Measurements from ENCODE around the gene UBE2J2. TPM values are rescaled to one million over a fixed set of nuclear protein-coding genes. Genes with fewer than 3 reads are reported as not detected.
A peak's percentile ranks its signal among the peaks of the same experiment; 100 is the strongest.

Gene UBE2J2
- total RNA-seq, 1 donor from 2014 or later: 48.6 TPM

- no peak for DNase-seq (ENCODE audit: low read depth)
These were observed 22.7 kb upstream of the UBE2J2 start for GRCh38 chr1:1296070-1297061.

GRCh38 chr1:1295154-1295923 is 21.7 kb upstream of the UBE2J2 start:
- DNase-seq (ENCODE audit: low read depth): no peak

GRCh38 chr1:1294250-1294890 is 20.7 kb upstream of the UBE2J2 start:
- no peak for DNase-seq (ENCODE audit: low read depth)

- DNase-seq (ENCODE audit: low read depth): no peak
These were observed 19.9 kb upstream of the UBE2J2 start for GRCh38 chr1:1293263-1294249.

GRCh38 chr1:1292851-1293250 is 19.2 kb upstream of the UBE2J2 start:
- DNase-seq (ENCODE audit: low read depth): no peak

DNA sequence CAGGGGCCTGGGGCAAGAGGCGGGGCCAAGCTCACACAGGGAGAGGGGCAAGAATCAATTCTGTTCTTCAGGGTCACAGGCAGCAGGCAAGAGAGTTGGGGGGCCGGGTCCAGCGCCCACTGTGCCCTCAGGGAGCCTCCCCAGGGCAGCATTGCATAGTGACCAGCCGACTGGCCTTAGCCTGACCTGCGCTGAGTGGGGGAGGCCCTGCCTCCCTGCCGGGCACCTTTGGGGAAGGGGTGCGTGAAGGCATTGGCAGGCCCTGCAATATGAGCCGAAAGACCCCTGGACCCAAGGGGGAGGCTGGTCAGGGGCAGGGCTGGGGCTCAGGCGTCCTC is 18.8 kb upstream of the UBE2J2 start:
- DNase-seq (ENCODE audit: low read depth): no peak

DNA sequence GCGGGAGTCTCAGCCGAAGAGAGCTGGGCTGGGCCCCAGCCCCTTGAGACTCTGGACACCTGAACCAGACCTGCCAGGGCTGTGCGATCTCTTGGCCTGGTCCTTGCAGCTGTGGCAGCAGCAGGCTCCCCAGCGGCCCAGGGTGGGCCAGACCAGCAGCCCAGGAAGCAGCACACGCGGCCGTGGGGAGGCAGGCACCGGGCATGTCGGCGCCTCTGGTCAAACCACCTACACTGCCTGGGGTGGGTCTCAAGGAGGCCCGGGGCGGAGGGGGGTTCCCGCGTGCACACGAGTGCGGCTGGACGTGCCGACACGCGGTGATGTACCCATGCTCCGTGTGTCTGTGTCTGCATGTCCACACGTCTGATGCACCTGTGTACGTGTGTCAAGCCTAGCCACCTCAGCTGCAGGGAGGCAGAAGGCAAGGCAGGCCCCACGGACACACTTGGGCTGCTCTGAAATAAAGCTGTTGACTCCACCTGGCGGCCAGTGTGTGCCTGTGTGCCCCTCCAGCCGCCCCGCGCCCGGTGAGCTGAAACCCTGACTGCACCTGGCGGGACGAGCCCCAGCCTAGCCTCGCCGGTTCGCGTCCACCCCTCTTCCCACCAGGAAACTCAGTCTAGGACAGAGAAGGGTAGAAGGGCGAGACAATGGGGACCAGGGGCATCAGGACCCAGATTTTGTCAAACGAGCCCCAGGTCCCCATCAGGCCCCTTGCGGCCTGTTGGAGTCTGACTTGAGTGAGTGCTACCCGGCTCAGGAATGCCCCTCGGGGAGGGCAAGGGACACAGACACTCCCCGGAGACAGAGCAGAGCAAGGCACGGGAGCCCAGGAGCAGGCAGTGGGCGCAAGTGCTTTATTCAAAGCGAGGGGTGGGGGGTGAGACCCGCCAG is 18.1 kb upstream of the UBE2J2 start:
- DNase-seq (ENCODE audit: low read depth): peak; percentile 63

DNA sequence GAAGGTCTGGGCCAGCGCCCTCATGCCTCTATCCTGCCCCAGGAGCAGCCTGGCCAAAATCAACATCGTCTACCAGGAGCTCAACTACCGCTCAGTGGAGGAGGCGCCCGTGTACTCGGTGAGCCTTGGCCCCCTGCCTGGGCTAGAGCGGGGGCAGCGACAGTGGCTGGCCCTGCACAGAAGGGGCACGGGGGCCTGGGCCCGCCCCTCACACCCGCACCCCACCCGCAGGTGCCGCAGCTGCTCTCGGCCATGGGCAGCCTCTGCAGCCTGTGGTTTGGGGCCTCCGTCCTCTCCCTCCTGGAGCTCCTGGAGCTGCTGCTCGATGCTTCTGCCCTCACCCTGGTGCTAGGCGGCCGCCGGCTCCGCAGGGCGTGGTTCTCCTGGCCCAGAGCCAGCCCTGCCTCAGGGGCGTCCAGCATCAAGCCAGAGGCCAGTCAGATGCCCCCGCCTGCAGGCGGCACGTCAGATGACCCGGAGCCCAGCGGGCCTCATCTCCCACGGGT is 17.4 kb upstream of the UBE2J2 start:
- DNase-seq (ENCODE audit: low read depth): no peak

DNA sequence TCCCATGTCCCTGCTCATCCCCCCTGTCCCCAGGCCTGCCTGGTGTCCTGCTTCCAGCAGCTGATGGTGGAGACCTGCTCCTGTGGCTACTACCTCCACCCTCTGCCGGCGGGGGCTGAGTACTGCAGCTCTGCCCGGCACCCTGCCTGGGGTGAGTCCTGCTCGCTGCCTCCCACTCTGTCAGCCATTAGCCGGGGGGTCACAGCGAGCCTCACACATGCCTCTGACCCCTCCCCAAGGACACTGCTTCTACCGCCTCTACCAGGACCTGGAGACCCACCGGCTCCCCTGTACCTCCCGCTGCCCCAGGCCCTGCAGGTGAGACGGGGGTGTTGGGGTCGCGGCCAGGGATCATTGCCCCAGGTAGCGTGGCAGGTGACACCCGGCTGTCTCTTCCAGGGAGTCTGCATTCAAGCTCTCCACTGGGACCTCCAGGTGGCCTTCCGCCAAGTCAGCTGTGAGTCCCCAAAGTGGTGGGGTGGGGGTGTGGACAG is 16.6 kb upstream of the UBE2J2 start:
- DNase-seq (ENCODE audit: low read depth): no peak

DNA sequence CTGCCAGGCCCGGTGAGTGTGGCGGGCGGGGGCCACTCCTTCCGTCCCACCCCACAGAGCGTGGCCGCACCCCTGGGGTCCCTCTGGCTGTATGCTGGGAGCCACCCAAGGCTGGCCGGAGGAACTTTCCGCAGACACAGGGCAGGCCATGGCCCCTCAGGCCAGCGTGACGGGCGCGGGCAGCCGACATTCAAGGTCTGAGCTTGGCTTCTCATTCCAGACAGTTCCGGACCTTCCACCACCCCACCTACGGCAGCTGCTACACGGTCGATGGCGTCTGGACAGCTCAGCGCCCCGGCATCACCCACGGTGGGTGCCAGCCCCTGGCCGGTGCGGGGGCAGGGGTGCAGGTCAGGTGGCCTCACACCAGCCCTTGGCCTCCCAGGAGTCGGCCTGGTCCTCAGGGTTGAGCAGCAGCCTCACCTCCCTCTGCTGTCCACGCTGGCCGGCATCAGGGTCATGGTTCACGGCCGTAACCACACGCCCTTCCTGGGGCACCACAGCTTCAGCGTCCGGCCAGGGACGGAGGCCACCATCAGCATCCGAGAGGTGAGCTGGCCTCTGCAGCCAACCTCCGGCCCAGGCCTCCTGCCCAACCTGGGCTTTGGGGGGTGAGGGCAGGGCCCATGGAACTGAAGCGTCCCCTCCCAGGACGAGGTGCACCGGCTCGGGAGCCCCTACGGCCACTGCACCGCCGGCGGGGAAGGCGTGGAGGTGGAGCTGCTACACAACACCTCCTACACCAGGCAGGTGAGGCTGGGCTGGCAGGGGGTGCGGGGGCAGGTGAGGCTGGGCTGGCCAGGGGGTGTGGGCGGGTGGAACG is 13.8 kb upstream of the UBE2J2 start:
- no peak for DNase-seq (ENCODE audit: low read depth)

- DNase-seq (ENCODE audit: low read depth): no peak
These were observed 12.9 kb upstream of the UBE2J2 start for GRCh38 chr1:1286313-1287261.

DNA sequence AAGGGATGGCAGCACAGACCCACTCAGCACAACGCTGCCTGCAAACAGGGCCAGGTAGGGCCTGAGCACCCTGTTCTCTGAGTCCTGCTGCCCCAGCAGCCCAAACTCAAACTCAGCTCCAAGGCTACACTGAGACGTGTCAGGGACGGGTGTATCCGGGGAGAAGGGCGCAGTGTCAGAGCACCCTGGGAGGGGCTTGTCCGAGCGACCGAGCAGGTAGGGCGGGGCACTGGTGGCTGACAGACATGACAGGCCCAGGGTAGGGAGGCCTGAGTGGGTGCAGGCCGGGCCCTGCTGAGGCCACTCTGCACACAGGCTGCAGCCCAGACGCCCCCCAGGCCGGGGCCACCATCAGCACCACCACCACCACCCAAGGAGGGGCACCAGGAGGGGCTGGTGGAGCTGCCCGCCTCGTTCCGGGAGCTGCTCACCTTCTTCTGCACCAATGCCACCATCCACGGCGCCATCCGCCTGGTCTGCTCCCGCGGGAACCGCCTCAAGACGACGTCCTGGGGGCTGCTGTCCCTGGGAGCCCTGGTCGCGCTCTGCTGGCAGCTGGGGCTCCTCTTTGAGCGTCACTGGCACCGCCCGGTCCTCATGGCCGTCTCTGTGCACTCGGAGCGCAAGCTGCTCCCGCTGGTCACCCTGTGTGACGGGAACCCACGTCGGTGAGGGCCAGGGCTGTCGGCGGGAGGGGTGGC is 12.1 kb upstream of the UBE2J2 start:
- no peak for DNase-seq (ENCODE audit: low read depth)

GRCh38 chr1:1285102-1285571 is 11.5 kb upstream of the UBE2J2 start:
- DNase-seq (ENCODE audit: low read depth): no peak

DNA sequence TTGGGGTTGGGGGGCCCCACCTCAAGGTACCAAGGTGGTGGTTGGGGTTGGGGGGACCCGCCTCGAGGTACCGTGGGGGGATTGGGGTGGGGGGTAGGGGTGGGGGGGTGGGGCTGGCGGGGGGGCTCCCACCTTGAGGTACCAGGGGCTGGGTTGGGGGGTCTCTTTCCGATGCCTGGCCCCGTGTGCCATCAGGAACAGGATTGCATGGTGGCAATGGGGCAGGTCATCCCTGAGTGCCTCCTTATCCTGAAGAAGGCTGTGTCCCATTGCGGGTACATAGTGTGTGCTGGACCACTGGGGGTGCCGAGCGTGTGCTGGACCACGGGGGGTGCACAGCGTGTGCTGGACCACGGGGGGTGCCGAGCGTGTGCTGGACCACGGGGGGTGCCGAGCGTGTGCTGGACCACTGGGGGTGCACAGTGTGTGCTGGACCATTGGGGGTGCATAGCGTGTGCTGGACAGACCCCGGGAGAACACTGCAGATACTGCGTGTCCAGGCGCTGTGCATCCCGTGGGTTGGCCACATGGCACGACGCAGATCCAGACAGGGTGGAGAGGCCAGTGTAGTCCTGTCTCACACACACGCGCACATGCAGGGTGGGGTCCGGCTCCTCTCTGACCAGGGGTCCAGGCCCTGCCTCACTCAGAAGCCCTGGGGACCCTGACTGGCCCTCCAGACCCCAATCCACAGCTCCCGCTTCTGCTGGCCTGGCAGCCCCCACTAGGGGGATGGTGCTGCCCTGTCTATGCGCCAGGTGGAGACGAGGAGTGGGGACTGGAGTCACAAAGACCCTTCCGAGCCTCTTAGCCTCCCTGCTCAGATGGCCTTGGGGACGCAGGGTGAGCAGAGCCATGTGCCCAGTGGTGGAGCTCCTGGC is 10.8 kb upstream of the UBE2J2 start:
- DNase-seq (ENCODE audit: low read depth): no peak

DNA sequence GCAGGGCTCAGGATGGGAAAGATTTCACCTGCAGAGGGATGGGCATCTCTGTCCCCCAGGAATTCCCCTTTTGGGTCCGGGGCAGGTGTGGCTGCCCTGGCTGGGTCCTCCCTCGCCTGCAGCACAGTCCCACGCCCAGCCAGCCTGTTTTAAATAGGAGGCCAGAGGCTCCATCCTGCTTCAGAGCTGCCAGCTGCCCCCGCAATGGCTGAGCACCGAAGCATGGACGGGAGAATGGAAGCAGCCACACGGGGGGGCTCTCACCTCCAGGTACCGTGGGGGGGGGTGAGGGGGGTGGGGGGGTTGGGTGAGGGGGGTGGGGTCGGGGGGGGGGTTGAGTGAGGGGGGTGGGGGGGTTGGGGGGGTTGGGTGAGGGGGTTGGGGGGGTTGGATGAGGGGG is 10.2 kb upstream of the UBE2J2 start:
- DNase-seq (ENCODE audit: low read depth): peak; percentile 43

DNA sequence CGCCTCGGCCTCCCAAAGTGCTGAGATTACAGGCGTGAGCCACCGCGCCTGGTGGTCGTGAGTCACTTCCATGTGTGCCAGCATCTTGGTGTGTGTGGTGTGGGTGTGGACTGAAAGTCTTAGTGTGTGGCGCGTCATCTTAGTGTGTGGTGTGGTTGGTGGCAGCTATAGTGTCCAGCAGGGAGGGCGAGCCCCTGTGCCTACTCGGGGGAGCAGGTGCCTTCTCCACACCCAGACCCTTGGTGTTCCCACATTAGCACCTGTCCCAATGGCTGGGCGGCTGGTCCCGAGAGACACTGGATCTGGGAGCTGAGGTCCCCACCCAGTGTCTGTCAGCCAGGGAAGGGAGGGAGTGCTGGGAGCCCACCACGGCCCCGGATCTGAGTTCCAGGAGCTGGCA is 9.3 kb upstream of the UBE2J2 start:
- no peak for DNase-seq (ENCODE audit: low read depth)
